ENCODE results near the gene VHLL. TPM values are rescaled to one million over a fixed set of nuclear protein-coding genes. Genes with fewer than 3 reads are reported as not detected.

Gene VHLL
- total and polyA plus RNA-seq, 10 of the 15 experiments (the other 5 are each of a cell fraction or from before 2014, with no cell fraction given) = 0.23 TPM; not detected in 9

DNA sequence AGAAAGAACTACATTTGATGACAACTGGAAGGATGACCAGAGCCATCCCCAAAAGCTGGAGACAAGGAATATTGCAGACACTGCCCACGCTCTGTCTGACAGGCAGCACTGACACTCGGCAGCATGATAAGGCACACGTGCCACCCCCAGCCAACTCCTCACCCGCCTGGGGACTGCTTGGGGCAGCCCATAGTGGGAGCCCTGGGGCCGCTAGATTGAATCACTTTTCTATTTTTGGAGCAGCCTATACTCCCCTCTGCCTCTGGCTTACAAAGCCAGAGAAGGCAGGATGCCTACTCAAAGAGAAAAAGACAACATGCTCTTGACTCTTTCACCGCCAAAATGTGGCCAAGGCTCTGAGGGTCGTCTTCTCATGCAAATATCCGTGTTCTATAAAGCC is 17.8 kb downstream of the VHLL start (continued):
- TF ChIP-seq, protein P1, sequence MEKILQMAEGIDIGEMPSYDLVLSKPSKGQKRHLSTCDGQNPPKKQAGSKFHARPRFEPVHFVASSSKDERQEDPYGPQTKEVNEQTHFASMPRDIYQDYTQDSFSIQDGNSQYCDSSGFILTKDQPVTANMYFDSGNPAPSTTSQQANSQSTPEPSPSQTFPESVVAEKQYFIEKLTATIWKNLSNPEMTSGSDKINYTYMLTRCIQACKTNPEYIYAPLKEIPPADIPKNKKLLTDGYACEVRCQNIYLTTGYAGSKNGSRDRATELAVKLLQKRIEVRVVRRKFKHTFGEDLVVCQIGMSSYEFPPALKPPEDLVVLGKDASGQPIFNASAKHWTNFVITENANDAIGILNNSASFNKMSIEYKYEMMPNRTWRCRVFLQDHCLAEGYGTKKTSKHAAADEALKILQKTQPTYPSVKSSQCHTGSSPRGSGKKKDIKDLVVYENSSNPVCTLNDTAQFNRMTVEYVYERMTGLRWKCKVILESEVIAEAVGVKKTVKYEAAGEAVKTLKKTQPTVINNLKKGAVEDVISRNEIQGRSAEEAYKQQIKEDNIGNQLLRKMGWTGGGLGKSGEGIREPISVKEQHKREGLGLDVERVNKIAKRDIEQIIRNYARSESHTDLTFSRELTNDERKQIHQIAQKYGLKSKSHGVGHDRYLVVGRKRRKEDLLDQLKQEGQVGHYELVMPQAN (conservative IDR thresholded peaks at IDR 0.05) = peak; percentile 93
- peak; percentile 82 for TF ChIP-seq MEF2B (IDR thresholded peaks at IDR 0.05; ENCODE audit: partially characterized antibody, poor library complexity, severe bottlenecking)
- TF ChIP-seq, protein P2, sequence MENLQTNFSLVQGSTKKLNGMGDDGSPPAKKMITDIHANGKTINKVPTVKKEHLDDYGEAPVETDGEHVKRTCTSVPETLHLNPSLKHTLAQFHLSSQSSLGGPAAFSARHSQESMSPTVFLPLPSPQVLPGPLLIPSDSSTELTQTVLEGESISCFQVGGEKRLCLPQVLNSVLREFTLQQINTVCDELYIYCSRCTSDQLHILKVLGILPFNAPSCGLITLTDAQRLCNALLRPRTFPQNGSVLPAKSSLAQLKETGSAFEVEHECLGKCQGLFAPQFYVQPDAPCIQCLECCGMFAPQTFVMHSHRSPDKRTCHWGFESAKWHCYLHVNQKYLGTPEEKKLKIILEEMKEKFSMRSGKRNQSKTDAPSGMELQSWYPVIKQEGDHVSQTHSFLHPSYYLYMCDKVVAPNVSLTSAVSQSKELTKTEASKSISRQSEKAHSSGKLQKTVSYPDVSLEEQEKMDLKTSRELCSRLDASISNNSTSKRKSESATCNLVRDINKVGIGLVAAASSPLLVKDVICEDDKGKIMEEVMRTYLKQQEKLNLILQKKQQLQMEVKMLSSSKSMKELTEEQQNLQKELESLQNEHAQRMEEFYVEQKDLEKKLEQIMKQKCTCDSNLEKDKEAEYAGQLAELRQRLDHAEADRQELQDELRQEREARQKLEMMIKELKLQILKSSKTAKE (IDR thresholded peaks at IDR 0.05; ENCODE audit: low read depth, poor library complexity, severe bottlenecking) = peak; percentile 18
- TF ChIP-seq RAD21 (IDR thresholded peaks at IDR 0.05; ENCODE audit: insufficient read depth, low read depth, low read length) = no peak
- TF ChIP-seq NR2C1 (IDR thresholded peaks at IDR 0.05) = no peak
- TF ChIP-seq, protein P3, sequence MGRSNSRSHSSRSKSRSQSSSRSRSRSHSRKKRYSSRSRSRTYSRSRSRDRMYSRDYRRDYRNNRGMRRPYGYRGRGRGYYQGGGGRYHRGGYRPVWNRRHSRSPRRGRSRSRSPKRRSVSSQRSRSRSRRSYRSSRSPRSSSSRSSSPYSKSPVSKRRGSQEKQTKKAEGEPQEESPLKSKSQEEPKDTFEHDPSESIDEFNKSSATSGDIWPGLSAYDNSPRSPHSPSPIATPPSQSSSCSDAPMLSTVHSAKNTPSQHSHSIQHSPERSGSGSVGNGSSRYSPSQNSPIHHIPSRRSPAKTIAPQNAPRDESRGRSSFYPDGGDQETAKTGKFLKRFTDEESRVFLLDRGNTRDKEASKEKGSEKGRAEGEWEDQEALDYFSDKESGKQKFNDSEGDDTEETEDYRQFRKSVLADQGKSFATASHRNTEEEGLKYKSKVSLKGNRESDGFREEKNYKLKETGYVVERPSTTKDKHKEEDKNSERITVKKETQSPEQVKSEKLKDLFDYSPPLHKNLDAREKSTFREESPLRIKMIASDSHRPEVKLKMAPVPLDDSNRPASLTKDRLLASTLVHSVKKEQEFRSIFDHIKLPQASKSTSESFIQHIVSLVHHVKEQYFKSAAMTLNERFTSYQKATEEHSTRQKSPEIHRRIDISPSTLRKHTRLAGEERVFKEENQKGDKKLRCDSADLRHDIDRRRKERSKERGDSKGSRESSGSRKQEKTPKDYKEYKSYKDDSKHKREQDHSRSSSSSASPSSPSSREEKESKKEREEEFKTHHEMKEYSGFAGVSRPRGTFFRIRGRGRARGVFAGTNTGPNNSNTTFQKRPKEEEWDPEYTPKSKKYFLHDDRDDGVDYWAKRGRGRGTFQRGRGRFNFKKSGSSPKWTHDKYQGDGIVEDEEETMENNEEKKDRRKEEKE (IDR thresholded peaks at IDR 0.05) = no peak
- no peak for TF ChIP-seq NRF1 (conservative IDR thresholded peaks at IDR 0.05; ENCODE audit: low read depth, low read length)
- TF ChIP-seq, protein P4, sequence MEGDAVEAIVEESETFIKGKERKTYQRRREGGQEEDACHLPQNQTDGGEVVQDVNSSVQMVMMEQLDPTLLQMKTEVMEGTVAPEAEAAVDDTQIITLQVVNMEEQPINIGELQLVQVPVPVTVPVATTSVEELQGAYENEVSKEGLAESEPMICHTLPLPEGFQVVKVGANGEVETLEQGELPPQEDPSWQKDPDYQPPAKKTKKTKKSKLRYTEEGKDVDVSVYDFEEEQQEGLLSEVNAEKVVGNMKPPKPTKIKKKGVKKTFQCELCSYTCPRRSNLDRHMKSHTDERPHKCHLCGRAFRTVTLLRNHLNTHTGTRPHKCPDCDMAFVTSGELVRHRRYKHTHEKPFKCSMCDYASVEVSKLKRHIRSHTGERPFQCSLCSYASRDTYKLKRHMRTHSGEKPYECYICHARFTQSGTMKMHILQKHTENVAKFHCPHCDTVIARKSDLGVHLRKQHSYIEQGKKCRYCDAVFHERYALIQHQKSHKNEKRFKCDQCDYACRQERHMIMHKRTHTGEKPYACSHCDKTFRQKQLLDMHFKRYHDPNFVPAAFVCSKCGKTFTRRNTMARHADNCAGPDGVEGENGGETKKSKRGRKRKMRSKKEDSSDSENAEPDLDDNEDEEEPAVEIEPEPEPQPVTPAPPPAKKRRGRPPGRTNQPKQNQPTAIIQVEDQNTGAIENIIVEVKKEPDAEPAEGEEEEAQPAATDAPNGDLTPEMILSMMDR (IDR thresholded peaks at IDR 0.05 in 2 of 3, conservative IDR thresholded peaks at IDR 0.05 in 1 of 3; ENCODE audit: control insufficient read depth in 2 of 3, extremely low read depth in 1 of 3, insufficient read depth in 1 of 3, low read depth in 3 of 3, low read length in 3 of 3) = peak; percentile 4 to 29 (median 21); a peak in 2 of 6 replicates
- TF ChIP-seq, protein P5, sequence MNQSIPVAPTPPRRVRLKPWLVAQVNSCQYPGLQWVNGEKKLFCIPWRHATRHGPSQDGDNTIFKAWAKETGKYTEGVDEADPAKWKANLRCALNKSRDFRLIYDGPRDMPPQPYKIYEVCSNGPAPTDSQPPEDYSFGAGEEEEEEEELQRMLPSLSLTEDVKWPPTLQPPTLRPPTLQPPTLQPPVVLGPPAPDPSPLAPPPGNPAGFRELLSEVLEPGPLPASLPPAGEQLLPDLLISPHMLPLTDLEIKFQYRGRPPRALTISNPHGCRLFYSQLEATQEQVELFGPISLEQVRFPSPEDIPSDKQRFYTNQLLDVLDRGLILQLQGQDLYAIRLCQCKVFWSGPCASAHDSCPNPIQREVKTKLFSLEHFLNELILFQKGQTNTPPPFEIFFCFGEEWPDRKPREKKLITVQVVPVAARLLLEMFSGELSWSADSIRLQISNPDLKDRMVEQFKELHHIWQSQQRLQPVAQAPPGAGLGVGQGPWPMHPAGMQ (IDR thresholded peaks at IDR 0.05; ENCODE audit: borderline replicate concordance) = no peak
- 0 out of 2 replicates have a peak, but pooled peaks have one; percentile 34 for TF ChIP-seq STAT3 (IDR thresholded peaks at IDR 0.05; ENCODE audit: low read depth, low read length)
- TF ChIP-seq, protein P6, sequence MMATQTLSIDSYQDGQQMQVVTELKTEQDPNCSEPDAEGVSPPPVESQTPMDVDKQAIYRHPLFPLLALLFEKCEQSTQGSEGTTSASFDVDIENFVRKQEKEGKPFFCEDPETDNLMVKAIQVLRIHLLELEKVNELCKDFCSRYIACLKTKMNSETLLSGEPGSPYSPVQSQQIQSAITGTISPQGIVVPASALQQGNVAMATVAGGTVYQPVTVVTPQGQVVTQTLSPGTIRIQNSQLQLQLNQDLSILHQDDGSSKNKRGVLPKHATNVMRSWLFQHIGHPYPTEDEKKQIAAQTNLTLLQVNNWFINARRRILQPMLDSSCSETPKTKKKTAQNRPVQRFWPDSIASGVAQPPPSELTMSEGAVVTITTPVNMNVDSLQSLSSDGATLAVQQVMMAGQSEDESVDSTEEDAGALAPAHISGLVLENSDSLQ (IDR thresholded peaks at IDR 0.05) = peak; percentile 75
- TF ChIP-seq, protein P7, sequence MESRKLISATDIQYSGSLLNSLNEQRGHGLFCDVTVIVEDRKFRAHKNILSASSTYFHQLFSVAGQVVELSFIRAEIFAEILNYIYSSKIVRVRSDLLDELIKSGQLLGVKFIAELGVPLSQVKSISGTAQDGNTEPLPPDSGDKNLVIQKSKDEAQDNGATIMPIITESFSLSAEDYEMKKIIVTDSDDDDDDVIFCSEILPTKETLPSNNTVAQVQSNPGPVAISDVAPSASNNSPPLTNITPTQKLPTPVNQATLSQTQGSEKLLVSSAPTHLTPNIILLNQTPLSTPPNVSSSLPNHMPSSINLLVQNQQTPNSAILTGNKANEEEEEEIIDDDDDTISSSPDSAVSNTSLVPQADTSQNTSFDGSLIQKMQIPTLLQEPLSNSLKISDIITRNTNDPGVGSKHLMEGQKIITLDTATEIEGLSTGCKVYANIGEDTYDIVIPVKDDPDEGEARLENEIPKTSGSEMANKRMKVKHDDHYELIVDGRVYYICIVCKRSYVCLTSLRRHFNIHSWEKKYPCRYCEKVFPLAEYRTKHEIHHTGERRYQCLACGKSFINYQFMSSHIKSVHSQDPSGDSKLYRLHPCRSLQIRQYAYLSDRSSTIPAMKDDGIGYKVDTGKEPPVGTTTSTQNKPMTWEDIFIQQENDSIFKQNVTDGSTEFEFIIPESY (IDR thresholded peaks at IDR 0.05) = no peak
- TF ChIP-seq ZNF24 (IDR thresholded peaks at IDR 0.05) = no peak

Data from GM12878 (cell line).